Cerebellar cortex (tissue), 1 donor: Measurements from ENCODE around the gene SSH2.

Source experiments
- DNase-seq: peaks from one replicate; pipeline ENCODE4 v3.0.0-alpha.2; 2015; ENCODE audit warnings: low spot score

Gene SSH2

GRCh38 chr17:29611351-29612093, 318.5 kb downstream of the SSH2 start:
- DNase-seq, result no peak

DNA sequence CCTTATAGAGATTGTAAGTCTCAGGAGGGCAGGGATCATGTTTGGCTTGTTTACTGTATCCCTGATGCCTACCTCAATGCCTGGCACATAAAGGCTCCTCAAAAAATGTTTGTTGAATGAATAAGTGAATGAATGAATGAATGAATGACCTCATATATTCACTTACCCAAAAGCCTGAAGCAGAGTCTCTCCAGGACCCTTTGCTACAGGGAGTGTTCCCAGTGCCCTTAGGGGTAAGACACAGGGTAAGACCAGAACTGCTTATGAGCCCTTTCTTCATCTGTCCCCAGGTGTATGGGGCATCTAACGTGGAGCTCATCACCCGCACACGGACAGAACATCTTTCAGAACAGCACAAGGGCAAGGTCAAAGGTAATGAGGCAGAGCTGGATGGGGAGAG, 319.6 kb downstream of the SSH2 start:
- no peak for DNase-seq

DNA sequence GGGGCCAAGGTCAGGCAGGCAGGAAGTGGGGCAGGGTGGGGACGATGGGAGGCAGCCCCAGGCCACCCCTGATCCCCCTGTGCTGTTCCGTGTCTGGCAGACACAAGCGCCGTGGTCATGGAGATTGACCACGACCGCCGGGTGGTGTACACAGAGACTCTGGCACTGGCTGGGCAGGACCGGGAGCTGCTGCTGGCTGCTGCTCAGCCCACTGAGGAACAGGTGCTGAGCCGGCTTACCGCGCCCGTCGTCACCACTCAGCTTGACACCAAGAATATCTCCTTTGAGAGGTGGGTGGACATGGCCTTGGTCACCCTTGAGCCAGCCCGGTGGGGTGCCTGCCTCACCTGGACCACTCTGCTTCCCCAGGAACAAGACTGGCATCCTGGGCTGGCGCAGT, 321.0 kb downstream of the SSH2 start:
- DNase-seq, result no peak

DNA sequence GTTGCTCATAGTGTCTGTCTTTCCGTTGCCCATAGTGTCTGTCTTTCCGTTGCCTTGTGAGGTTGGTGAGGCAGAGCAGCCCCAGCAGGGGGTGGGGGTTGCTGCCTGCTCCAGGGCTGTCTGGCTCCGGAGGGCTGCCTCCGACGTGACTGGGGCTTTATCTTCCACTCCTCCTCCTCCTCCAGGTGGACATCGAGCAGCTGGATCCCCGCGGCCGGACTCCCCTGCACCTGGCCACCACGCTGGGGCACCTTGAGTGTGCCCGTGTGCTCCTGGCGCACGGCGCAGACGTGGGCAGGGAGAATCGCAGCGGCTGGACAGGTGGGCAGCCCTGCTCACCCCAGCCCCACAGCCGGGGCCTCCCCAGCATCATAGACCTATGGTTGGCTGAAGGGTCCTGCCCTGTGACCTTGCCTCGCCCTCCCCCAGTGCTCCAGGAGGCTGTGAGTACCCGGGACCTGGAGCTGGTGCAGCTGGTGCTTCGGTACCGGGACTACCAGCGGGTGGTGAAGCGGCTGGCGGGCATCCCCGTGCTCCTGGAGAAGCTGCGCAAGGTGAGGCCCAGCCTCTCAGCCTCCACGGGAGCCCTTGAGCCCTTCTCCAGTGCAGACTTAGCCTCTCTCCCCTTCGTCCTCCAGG, 322.4 kb downstream of the SSH2 start:
- DNase-seq, result no peak

GRCh38 chr17:29603109-29603674, 326.8 kb downstream of the SSH2 start:
- DNase-seq, result no peak

DNA sequence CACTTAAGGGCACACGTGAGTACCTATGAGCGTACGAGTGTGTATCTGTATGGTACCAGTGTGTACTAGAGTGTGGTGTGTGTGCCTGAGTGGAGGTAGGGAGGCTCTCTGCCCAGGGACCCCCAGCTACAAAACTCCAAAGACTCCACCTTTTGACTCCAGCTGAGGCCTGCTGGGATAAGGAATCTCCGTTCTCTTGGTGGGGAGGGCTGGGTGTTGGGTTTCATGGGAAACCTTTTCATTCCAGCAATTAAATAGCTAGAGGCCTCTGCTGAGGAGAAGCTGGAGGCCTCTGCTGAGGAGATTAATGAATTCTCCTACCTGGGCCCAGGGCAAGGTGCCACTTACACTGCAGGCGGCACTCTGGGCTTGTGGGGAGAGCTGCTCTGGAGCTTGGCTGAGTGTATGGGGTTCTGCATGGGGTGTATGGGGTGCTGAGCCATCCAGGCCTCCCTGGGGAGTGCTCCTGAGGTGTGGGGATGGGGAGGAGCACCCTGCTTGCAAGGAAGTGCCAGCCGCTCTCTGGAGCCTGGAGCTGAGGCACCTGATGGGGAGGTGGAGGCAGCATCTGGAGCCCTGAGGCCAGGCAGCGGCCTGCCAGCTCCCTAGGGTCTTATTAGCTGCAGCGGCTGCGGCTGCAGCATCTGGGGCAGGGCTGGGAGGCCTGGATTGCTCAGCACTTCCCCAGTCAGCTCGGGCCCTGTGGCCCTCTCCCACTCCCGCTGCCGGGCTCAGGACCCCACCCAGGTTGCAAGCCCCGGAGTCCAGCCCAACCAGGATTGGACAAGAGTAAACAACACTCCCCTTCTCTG, 332.5 kb downstream of the SSH2 start:
- peak; percentile 39 for DNase-seq

DNA sequence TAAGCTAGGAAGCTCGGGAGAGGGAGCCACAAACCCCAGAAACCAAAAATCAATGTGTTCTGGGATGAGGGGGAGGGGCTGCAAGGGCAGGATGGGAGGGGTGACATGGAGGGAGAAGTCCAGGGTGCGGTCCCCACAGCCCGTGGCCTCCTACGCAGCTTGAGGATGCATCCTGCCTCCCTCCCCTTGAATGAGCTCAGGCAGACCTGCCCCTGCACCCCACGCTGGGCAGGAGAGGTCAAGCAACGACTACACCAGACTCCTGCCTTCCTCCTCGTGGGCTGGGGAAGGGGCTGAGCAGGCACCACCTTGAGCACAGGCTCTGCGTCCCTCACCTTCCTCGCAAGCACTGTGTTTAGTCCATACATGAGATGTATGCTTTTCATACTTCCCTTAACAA, 333.2 kb downstream of the SSH2 start:
- no peak for DNase-seq

- DNase-seq, result no peak
Measured at GRCh38 chr17:29595943-29596774, 333.9 kb downstream of the SSH2 start.

DNA sequence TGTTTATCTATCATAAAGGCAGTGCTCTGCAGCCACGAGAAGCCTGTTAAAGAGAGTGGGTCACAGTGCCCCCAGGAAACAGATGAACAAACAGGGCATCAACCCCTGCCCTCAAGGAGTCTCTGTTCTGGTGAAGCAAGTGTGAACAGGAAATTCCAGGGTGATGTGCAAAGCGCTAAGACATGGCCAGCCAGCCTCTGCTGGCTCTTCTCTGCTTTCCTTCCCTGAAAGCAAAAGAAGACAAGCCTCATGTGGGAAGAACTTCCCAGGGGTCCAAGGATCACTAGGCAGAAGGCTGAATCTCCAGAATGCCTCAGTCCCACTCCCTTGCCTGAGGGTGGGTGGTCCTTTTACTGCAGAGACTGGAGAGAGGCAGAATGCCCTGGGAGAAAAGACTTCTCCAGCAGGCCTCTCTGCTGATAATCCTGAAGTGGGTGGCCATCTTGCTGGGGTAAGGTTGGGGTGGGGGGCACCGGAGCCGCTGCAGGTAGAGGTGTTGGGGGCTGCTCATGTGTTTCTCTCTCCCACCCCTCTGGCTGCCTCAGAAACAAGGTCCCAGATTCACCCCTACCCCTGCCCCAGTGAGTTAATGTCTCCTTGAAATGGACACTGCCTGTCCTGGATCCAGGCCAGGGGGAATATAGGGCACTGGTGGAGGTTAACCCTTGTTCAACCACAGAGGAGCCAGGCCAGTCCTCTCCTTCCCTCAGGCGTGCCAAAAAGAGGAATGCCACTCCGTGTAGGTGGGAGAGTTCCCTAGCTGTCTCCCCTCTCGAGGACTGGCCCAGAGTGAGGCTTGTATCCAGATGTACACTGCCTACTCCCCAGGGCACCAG, 334.7 kb downstream of the SSH2 start:
- DNase-seq, result peak; percentile 23

GRCh38 chr17:29594519-29595090, 335.4 kb downstream of the SSH2 start:
- DNase-seq, result no peak

- DNase-seq, result peak; percentile 54
Measured at GRCh38 chr17:29593591-29594518, 336.2 kb downstream of the SSH2 start.

DNA sequence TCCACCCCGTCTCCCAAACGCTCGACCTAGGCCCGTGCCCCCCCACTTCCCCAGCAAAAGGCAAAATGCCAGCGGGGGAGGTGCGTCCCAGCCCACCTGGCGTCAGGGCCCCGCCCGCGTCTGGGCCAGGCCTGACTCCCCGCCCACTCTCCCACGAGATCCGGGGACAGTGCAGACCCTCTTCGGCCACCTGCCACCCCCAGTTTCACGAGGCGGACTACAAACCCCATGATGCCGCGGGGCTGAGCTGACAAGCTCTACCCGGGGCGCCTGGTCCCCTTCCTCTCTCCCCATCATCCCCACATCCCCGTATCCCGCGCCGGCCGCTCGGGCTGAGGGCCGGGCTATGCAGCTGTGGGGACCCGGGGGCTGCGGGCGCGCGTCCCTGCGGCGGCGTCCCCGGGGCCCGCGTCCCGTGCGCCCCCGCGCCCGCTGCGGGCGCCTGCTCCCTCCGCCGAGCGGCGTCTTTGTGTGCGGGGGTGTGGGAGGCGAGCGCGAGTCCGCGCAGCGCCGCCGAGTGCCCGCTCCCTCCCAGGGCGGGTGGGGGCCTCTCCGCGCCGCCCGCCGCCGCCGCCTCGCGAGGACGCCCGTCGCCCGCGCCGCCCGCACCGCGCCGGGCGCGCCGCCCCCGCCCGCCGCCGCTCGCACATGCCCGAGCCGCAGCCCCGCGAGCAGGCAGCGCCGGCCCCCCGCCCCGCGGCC, 337.0 kb downstream of the SSH2 start, which contains the start of gene ANKRD13B:
Gene ANKRD13B, plus strand, starts transcription at position 283 of the 702 bp plus-strand sequence. CDS start 490 bp downstream, outside the sequence.
- peak; percentile 78 for DNase-seq

DNA sequence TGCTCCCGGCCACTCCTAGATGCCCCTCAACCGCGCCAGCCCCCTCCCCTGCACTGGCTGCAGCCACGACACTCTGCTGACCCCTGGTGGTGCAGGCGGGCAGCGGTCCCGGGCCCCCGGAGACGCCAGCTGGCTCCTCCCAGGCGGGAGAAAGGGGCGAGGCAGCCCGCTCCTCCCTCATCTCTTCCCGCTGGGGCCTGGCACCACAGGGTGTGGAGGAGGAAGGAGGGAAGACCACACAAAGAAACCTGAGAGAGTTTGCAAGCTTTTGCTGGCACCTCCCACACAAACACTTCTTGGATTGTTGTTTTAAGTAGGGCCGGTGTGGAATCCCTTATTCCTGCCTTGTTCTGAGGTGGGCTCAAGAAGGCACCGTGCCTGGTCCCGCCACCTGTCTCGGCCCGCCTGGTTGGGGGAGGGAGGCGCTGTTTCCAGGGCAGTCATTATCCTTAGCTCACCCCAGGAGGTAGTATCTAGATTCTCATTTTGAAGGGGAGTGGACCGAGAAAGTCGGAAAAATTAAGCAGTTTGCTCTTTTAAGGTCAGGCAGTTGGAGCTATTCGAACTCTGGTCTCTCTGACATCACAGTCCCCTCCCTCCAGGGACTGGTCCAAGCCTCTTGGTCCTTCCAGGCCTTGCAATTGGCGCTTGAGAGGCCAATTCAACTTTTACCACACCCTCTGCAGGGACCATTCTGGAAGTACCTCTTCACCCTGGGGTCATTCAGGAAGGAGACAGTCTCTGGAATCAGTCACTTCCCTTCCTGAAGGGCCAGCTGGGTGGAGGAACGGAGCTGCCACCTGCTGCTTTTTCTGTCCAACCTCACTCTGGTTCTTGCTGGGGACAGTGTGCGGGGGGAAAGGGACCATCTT, 338.1 kb downstream of the SSH2 start:
- peak; percentile 93 for DNase-seq

- DNase-seq, result peak; percentile 57
Measured at GRCh38 chr17:29591146-29591736, 338.8 kb downstream of the SSH2 start.

DNA sequence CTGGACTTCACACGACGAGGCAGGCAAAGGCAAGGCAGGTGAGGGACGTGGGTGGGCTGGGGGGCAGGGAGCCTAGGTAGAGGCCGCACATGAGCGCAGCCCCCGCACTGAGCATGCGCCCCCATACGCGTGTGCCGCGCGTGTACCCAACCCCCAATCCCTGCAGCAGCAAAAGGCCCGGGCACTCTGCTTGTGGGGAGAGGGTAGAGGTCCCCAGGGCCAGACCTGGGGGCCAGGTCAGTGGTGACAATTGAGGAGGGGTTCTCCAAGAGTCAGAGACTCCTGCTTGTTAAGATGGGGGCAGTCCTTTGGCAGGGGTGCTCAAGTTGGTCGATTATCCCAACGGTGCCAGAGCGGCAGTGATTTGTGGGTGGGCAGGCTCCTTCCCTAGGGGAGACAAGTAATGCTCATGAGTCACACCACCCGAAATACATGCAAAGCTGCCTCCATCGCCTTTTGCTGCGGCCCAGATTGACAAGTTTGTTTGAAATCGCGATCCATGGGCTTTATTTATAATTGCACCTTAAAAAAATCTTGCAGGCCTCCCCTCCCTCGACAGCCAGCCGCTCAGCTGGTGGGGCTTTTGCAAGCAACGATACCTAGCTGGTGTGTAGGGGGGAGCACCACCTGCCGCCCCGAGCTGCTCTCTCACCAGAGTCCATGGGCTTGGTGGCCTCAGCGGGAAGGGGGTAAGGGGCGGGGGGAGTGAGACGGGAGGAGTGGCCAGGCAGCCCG, 339.4 kb downstream of the SSH2 start:
- DNase-seq, result peak; percentile 58
